ENCODE results near the gene CALM1. TPM values are rescaled to one million over a fixed set of nuclear protein-coding genes. Genes with fewer than 3 reads are reported as not detected.

Gene CALM1
- total RNA-seq, 1 donor from 2014 or later = 634 TPM

GRCh38 chr14:90450151-90450550 is 53.3 kb downstream of the CALM1 start:
- no peak for DNase-seq (ENCODE audit: low spot score)
- Mint-ChIP-seq H3K4me1 (ENCODE audit: unreplicated experiment) (peaks cover 38% of the 10 kb centered on the region), H3K36me3 (ENCODE audit: low read depth, unreplicated experiment) (peaks cover 9% of the 10 kb centered on the region), H3K4me3 (ENCODE audit: unreplicated experiment) (no peak overlapping the region), H3K9me3 (ENCODE audit: unreplicated experiment) (peaks cover 7% of the 10 kb centered on the region), H3K27me3 (ENCODE audit: unreplicated experiment) (peaks cover 7% of the 10 kb centered on the region), H3K27ac (ENCODE audit: unreplicated experiment) (no peak overlapping the region)
- no peak for TF ChIP-seq CTCF (IDR thresholded peaks at IDR 0.05; ENCODE audit: unreplicated experiment)

- peaks cover 7% of the 10 kb centered on the region for H3K9me3 Mint-ChIP-seq (ENCODE audit: unreplicated experiment)
- TF ChIP-seq CTCF (IDR thresholded peaks at IDR 0.05; ENCODE audit: unreplicated experiment) = no peak
- H3K4me1 Mint-ChIP-seq (ENCODE audit: unreplicated experiment) = peaks cover 38% of the 10 kb centered on the region
- peaks cover 9% of the 10 kb centered on the region for H3K36me3 Mint-ChIP-seq (ENCODE audit: low read depth, unreplicated experiment)
- peaks cover 7% of the 10 kb centered on the region for H3K27me3 Mint-ChIP-seq (ENCODE audit: unreplicated experiment)
- H3K4me3 Mint-ChIP-seq (ENCODE audit: unreplicated experiment) = no peak overlapping the region
- H3K27ac Mint-ChIP-seq (ENCODE audit: unreplicated experiment) = no peak overlapping the region
- DNase-seq (ENCODE audit: low spot score) = no peak
Measured at GRCh38 chr14:90450667-90451066, 53.8 kb downstream of the CALM1 start.

- TF ChIP-seq CTCF (IDR thresholded peaks at IDR 0.05; ENCODE audit: unreplicated experiment) = no peak
- Mint-ChIP-seq H3K27me3 (ENCODE audit: unreplicated experiment) (peaks cover 7% of the 10 kb centered on the region), H3K4me3 (ENCODE audit: unreplicated experiment) (no peak overlapping the region)
Measured at GRCh38 chr14:90451443-90451842, 54.6 kb downstream of the CALM1 start.

GRCh38 chr14:90451961-90452360 is 55.1 kb downstream of the CALM1 start:
- no peak overlapping the region for H3K4me3 Mint-ChIP-seq (ENCODE audit: unreplicated experiment)
- H3K9me3 Mint-ChIP-seq (ENCODE audit: unreplicated experiment) = peaks cover 7% of the 10 kb centered on the region
- H3K4me1 Mint-ChIP-seq (ENCODE audit: unreplicated experiment) = peaks cover 47% of the 10 kb centered on the region
- H3K27ac Mint-ChIP-seq (ENCODE audit: unreplicated experiment) = peak overlapping the region; percentile 78
- no peak for DNase-seq (ENCODE audit: low spot score)
- H3K27me3 Mint-ChIP-seq (ENCODE audit: unreplicated experiment) = peaks cover 7% of the 10 kb centered on the region
- no peak for TF ChIP-seq CTCF (IDR thresholded peaks at IDR 0.05; ENCODE audit: unreplicated experiment)
- peaks cover 9% of the 10 kb centered on the region for H3K36me3 Mint-ChIP-seq (ENCODE audit: low read depth, unreplicated experiment)

More at GRCh38 chr14:90451443-90451842, 54.6 kb downstream of the CALM1 start:
- Mint-ChIP-seq H3K4me1 (ENCODE audit: unreplicated experiment) (peaks cover 42% of the 10 kb centered on the region), H3K9me3 (ENCODE audit: unreplicated experiment) (peaks cover 7% of the 10 kb centered on the region), H3K36me3 (ENCODE audit: low read depth, unreplicated experiment) (peaks cover 9% of the 10 kb centered on the region), H3K27ac (ENCODE audit: unreplicated experiment) (peak overlapping the region; percentile 78)
- no peak for DNase-seq (ENCODE audit: low spot score)

- Mint-ChIP-seq H3K9me3 (ENCODE audit: unreplicated experiment) (peaks cover 7% of the 10 kb centered on the region), H3K36me3 (ENCODE audit: low read depth, unreplicated experiment) (peaks cover 8% of the 10 kb centered on the region), H3K27ac (ENCODE audit: unreplicated experiment) (no peak overlapping the region), H3K4me1 (ENCODE audit: unreplicated experiment) (peaks cover 52% of the 10 kb centered on the region), H3K27me3 (ENCODE audit: unreplicated experiment) (peaks cover 7% of the 10 kb centered on the region), H3K4me3 (ENCODE audit: unreplicated experiment) (no peak overlapping the region)
- TF ChIP-seq CTCF (IDR thresholded peaks at IDR 0.05; ENCODE audit: unreplicated experiment) = no peak
- no peak for DNase-seq (ENCODE audit: low spot score)
Measured at GRCh38 chr14:90452366-90452765, 55.5 kb downstream of the CALM1 start.
